Measurements from ENCODE around the gene ACACA.

Gene ACACA

GRCh38 chr17:37432671-37433070 is 26.0 kb upstream of the ACACA start:
- H3K4me3 ChIP-seq (ENCODE audit: low read depth, low read length), result no peak overlapping the region
- TF ChIP-seq CTCF (IDR thresholded peaks at IDR 0.05; ENCODE audit: insufficient read depth, low read depth, low read length, missing control alignments), result no peak
- DNase-seq (ENCODE audit: low read depth), result no peak

DNA sequence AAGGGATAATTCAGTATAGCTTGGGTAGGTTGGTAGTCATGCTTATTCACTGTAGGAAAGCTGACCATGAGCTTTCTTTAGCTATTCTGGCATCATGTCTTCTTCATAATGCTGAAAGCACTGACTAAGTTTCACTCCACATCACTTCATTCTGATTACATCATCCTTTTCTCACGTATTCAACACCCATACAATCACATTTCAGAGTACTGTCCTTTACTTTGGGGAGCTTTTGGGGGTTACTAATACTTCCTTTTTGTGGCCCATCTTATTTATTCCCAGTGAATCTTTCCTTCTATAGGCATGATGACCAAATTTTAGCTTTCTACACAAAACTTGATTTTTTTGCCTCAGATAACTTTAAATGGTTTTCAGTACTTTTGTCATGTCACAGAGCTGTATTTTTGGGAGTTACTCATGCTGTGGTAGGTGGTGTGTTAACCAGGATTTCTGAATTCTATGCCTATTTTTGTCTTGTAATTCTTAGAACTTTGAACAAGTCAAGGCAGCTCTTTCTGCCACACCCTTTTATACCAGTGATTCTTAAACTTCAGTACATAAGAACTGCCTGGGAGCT is 23.5 kb upstream of the ACACA start:
- no peak for DNase-seq (ENCODE audit: low read depth)
- no peak overlapping the region for H3K4me3 ChIP-seq (ENCODE audit: low read depth, low read length)
- no peak for TF ChIP-seq CTCF (IDR thresholded peaks at IDR 0.05; ENCODE audit: insufficient read depth, low read depth, low read length, missing control alignments)

GRCh38 chr17:37429453-37429852 is 22.8 kb upstream of the ACACA start:
- no peak overlapping the region for H3K4me3 ChIP-seq (ENCODE audit: low read depth, low read length)
- no peak for TF ChIP-seq CTCF (IDR thresholded peaks at IDR 0.05; ENCODE audit: insufficient read depth, low read depth, low read length, missing control alignments)

GRCh38 chr17:37429039-37429438 is 22.4 kb upstream of the ACACA start:
- DNase-seq (ENCODE audit: low read depth), result no peak
- no peak for TF ChIP-seq CTCF (IDR thresholded peaks at IDR 0.05; ENCODE audit: insufficient read depth, low read depth, low read length, missing control alignments)
- H3K4me3 ChIP-seq (ENCODE audit: low read depth, low read length), result no peak overlapping the region

More at GRCh38 chr17:37429453-37429852, 22.8 kb upstream of the ACACA start:
- DNase-seq (ENCODE audit: low read depth), result no peak

GRCh38 chr17:37425268-37425667 is 18.6 kb upstream of the ACACA start:
- no peak for DNase-seq (ENCODE audit: low read depth)
- H3K4me3 ChIP-seq (ENCODE audit: low read depth, low read length), result no peak overlapping the region
- TF ChIP-seq CTCF (IDR thresholded peaks at IDR 0.05; ENCODE audit: insufficient read depth, low read depth, low read length, missing control alignments), result no peak

DNA sequence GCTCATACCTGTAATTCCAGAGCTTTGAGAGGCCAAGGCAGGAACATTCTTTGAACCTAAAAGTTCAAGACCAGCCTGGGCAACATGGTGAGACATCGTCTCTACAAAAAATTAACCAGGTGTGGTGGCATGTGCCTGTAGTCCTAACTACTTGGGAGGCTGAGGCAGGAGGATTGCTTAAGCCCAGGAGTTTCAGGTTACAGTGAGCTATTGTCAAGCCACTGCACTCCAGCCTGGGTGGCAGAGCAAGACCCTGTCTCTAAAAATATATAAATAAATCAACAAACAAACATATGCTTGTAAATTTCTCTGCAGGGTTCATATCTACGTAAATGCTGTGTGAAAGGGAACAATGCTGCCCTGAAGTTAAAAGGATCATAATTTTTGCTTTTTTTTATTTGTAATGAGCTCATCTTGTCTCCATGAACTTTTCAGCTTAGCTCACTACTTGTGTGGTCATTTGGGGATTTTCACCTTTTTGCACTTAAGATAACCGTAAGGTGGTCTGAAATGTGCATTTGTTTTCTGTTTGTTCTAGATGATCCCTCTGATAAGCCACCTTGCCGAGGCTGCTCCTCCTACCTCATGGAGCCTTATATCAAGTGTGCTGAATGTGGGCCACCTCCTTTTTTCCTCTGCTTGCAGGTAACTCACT is 16.5 kb upstream of the ACACA start:
- no peak overlapping the region for H3K4me3 ChIP-seq (ENCODE audit: low read depth, low read length)
- no peak for DNase-seq (ENCODE audit: low read depth)
- TF ChIP-seq CTCF (IDR thresholded peaks at IDR 0.05; ENCODE audit: insufficient read depth, low read depth, low read length, missing control alignments), result no peak

GRCh38 chr17:37417852-37418251 is 11.2 kb upstream of the ACACA start:
- no peak for DNase-seq (ENCODE audit: low read depth)
- TF ChIP-seq CTCF (IDR thresholded peaks at IDR 0.05; ENCODE audit: insufficient read depth, low read depth, low read length, missing control alignments), result no peak
- H3K4me3 ChIP-seq (ENCODE audit: low read depth, low read length), result no peak overlapping the region
